NCI-H748 (cell line): ENCODE results near the gene SERPINB11.
"Not testable (repeated sequence)": the region's sequence is repeated elsewhere in the genome, so short reads cannot be mapped to it uniquely, and the experiment has no call there.

Experiments used
- DNase-seq: peaks from one replicate; lab custom pipeline; 2025; ENCODE audit not compliant: unreplicated experiment; lab: John Stamatoyannopoulos, UW

SERPINB11 gene

GRCh38 chr18:63725682-63726480 is 23.1 kb downstream of the SERPINB11 start:
- no peak for DNase-seq

GRCh38 chr18:63730773-63731172 is 28.0 kb downstream of the SERPINB11 start:
- no peak for DNase-seq

GRCh38 chr18:63731215-63731614 is 28.5 kb downstream of the SERPINB11 start:
- DNase-seq, result no peak

- DNase-seq, result no peak
Measured at GRCh38 chr18:63736876-63737275, 34.1 kb downstream of the SERPINB11 start.

- peak; percentile 38 for DNase-seq
Measured at GRCh38 chr18:63741769-63742168, 39.0 kb downstream of the SERPINB11 start.

GRCh38 chr18:63747006-63747405 is 44.2 kb downstream of the SERPINB11 start:
- DNase-seq, result no peak

GRCh38 chr18:63749489-63749888 is 46.7 kb downstream of the SERPINB11 start:
- no peak for DNase-seq

- no peak for DNase-seq
Measured at GRCh38 chr18:63752636-63753035, 49.9 kb downstream of the SERPINB11 start.

- DNase-seq, result no peak
Measured at GRCh38 chr18:63753676-63754075, 50.9 kb downstream of the SERPINB11 start.

GRCh38 chr18:63757541-63757940 is 54.8 kb downstream of the SERPINB11 start:
- DNase-seq, result no peak

- DNase-seq, result peak; percentile 6
Measured at GRCh38 chr18:63758615-63759240, 56.0 kb downstream of the SERPINB11 start.

GRCh38 chr18:63759786-63760185 is 57.0 kb downstream of the SERPINB11 start:
- DNase-seq, result not testable (repeated sequence)

GRCh38 chr18:63762518-63762917 is 59.8 kb downstream of the SERPINB11 start:
- DNase-seq, result no peak

- no peak for DNase-seq
Measured at GRCh38 chr18:63763831-63764600, 61.3 kb downstream of the SERPINB11 start.

- DNase-seq, result no peak
Measured at GRCh38 chr18:63765837-63766236, 63.1 kb downstream of the SERPINB11 start.
